GM21825 (cell line): ENCODE measurements around the gene TAMM41.
"Not testable (repeated sequence)": the region's sequence is repeated elsewhere in the genome, so short reads cannot be mapped to it uniquely, and the experiment has no call there.

Experiments used
- ATAC-seq: cut with Tn5 transposase; IDR thresholded peaks from one replicate; pipeline ENCODE4 v1.9.1; 2021; ENCODE audit warnings: mild to moderate bottlenecking, moderate library complexity; ENCODE audit not compliant: unreplicated experiment

TAMM41 gene, protein sequence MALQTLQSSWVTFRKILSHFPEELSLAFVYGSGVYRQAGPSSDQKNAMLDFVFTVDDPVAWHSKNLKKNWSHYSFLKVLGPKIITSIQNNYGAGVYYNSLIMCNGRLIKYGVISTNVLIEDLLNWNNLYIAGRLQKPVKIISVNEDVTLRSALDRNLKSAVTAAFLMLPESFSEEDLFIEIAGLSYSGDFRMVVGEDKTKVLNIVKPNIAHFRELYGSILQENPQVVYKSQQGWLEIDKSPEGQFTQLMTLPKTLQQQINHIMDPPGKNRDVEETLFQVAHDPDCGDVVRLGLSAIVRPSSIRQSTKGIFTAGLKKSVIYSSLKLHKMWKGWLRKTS

GRCh38 chr3:11846281-11847266 is at the start of gene TAMM41:
TSS of gene TAMM41 (minus strand) at chr3:11846885. CDS start at chr3:11846636, 249 bp downstream.
- peak; percentile 100 for ATAC-seq

DNA sequence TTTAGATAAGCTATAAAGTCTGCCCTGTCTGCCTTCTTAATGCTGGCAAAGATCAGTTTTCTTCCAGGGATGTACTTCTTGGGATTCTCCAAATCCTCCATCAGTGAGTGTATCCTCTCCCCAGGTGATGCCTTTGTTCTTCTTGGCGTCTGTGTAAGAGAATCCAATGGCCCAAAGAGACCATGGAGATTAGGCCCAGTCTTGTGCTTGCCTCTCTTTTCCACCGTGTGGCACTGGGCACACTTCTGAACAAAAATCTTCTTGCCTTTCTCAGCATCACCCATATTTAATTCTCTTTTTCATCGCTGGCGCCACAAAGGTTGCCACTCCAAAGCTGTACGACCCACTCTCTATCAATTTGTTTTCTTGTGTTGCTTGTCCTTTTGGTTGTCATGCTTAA is 32.2 kb upstream of the TAMM41 start:
- ATAC-seq, result no peak

GRCh38 chr3:11874707-11875106 is 28.0 kb upstream of the TAMM41 start:
- not testable (repeated sequence) for ATAC-seq

DNA sequence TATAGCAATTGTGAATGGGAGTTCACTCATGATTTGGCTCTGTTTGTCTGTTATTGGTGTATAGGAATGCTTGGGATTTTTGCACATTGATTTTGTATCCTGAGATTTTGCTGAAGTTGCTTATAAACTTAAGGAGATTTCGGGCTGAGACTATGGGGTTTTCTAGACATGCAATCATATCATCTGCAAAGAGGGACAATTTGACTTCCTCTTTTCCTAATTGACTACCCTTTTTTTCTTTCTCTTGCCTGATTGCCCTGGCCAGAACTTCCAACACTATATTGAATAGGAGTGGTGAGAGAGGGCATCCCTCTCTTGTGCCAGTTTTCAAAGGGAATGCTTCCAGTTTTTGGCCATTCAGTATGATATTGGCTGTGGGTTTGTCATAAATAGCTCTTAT is 17.1 kb upstream of the TAMM41 start:
- ATAC-seq, result not testable (repeated sequence)

- ATAC-seq, result not testable (repeated sequence)
These were observed 15.9 kb upstream of the TAMM41 start for GRCh38 chr3:11862584-11862983.

DNA sequence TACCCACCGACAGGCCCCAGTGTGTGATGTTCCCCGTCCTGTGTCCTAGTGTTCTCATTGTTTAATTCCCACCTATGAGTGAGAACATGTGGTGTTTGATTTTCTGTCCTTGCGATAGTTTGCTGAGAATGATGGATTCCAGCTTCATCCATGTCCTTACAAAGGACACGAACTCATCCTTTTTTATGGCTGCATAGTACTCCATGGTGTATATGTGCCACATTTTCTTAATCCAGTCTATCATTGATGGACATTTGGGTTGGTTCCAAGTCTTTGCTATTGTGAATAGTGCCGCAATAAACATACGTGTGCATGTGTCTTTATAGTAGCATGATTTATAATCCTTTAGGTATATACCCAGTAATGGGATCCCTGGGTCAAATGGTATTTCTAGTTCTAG is 15.5 kb upstream of the TAMM41 start:
- not testable (repeated sequence) for ATAC-seq

GRCh38 chr3:11860213-11860612 is 13.5 kb upstream of the TAMM41 start:
- not testable (repeated sequence) for ATAC-seq

GRCh38 chr3:11853450-11853849 is 6.8 kb upstream of the TAMM41 start:
- no peak for ATAC-seq

GRCh38 chr3:11850003-11850402 is 3.3 kb upstream of the TAMM41 start:
- ATAC-seq, result no peak

- ATAC-seq, result no peak
These were observed 922 bp upstream of the TAMM41 start for GRCh38 chr3:11847607-11848006.

- ATAC-seq, result no peak
These were observed 1.0 kb downstream of the TAMM41 start for GRCh38 chr3:11845651-11846050.

GRCh38 chr3:11844891-11845290 is 1.8 kb downstream of the TAMM41 start:
- ATAC-seq, result no peak

- no peak for ATAC-seq
These were observed 11.6 kb downstream of the TAMM41 start for GRCh38 chr3:11835028-11835639.

DNA sequence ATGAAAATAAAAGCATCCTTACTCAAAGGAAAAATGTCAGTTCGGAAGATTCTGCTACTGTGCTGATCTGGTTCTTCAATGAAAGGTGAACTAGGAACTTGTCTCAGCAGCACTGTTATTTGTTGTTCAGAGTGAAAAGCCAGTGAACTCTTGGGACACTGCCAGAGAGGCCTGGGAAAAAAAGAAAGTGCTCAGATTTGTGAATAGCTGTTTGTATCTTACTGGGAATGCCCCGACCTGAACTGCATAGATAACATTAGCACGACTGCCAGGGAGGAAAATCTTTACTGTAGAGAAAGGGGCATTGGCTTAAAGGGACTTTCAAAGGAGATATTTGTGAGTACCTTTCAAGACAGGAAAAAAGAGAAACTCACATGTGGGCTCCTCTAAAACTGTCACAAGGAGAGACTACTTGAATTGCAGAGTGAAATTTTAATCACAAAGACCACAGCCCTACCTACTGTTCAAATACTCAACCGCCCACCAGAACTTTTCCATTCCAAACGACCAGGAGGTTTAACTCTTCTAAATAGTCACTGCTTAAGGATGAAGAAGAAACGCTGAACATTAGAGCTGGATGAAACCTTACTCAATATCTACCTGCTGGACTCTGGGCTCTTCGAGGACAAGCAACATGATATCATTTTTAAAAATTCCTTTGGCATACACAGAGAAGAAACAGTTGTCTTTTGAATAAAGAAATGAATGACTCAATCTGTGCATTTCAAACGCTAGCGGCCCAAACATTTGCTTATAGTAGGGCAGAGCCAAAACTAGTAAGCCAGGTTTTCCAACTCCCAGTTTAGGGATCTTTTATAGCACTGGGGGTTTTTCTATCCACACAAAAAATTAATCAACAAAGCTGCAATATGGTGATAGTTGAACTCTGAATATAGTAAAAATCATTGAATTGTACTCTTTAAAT is 13.4 kb downstream of the TAMM41 start:
- ATAC-seq, result no peak

GRCh38 chr3:11829416-11829815 is 17.3 kb downstream of the TAMM41 start:
- no peak for ATAC-seq

GRCh38 chr3:11826628-11827265 is 19.9 kb downstream of the TAMM41 start:
- ATAC-seq, result no peak

- ATAC-seq, result no peak
These were observed 21.4 kb downstream of the TAMM41 start for GRCh38 chr3:11825301-11825700.

DNA sequence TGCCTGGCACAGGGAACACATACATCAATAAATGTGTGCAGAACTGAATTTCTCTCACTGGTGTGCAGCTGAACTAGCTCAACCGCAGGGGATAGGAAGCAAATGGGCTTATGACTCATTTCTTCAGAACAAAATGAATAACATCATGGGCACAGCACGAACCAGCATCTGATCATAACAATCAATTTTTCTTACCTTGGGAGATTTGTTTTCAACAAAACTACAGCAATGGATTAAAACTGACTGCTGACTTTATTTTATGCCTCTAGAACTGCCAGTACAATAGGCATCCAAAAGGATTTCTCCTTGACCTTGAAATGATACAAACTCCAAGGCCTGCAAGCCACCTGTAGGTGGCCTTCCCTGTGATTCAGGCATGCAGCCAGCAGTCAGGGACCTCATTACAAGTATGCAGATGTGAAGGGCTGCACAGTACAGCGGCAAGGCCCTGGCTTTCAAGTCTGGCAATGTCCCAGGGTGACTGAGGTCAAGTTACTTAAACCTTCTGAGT is 26.1 kb downstream of the TAMM41 start:
- peak; percentile 69 for ATAC-seq

DNA sequence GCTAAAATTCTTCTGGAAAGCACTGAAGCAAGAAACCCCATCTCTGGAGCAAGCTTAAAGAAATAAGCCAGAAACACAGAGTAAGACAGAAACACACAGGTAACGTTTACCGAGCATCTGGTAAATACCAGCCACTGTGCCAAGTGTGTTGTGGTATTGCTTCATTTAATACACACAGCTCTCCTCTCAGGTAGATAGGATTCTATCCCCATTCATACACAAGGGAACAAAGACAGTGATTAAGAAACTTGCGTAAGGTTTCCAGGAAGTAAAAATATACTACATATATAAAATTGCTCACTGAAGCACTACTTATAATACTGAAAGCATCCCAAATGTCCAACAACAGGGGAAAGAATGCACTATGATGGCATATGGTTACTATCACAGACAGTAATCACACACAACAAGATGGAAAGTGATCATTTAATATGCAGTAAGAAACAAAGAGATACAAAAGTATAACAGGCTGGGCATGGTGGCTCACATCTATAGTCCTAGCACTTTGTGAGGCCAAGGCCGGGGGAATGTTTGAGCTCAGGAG is 27.5 kb downstream of the TAMM41 start:
- no peak for ATAC-seq
